K562 (cell line): ENCODE measurements around the gene CLVS2. TPM values are rescaled to one million over a fixed set of nuclear protein-coding genes. Genes with fewer than 3 reads are reported as not detected.

ENCODE experiments used
- ATAC-seq: fragments of 200-7000 bp; cut with Tn5 transposase; 3 replicates; pipeline ENCODE4 v1.9.1; 2020; ENCODE audit warnings: moderate library complexity
- BruUV-seq: library from RNA; stranded (reverse); fragments of 400-500 nt; replicated peaks from 2 replicates; lab custom pipeline; 2021; lab: Mats Ljungman, UMichigan
- CTCF ChIA-PET: fragments of 300-600 bp; formaldehyde crosslinking; extraction: SDS; loops from one replicate; lab custom pipeline; 2021; ENCODE audit warnings: low intra/inter-chr PET ratio; lab: Yijun Ruan, JAX
- POLR2A ChIA-PET: fragments of 300-600, 350-650 bp; sonication (Branson Sonifier 250); formaldehyde crosslinking; extraction: SDS; loops from one replicate; lab custom pipeline; 2021; ENCODE audit warnings: antibody characterized with exemption, inconsistent platforms; lab: Yijun Ruan, JAX
- DNase-seq, 4 experiments: peaks; one replicate each; pipeline versions ENCODE4 v3.0.0 to v3.0.0-alpha.2; 2011 to 2018; ENCODE audit warnings: low spot score in 3 of 4, mixed read lengths in 3 of 4; ENCODE audit errors: extremely low read depth in 1 of 4
- FAIRE-seq: peaks from 2 replicates; lab custom pipeline; 2011; peaks lifted over from hg19 to GRCh38; lab: Jason Lieb, UNC
- H2AFZ ChIP-seq: 2 replicates; pipeline ENCODE4 v1.6.0; 2011; ENCODE audit warnings: low read depth, low read length, control low read depth, inconsistent platforms
- H3K27ac ChIP-seq: fragments of 200-600 bp; 3 replicates; pipeline ENCODE4 v1.8.0; 2011; ENCODE audit warnings: low read depth, mild to moderate bottlenecking, control low read depth, inconsistent platforms, low read length, moderate library complexity, mixed read lengths; ENCODE audit errors: extremely low read depth
- H3K27me3 ChIP-seq, 2 experiments: fragments of 300-600 bp in 1 of 2; 2 replicates in 1 of 2; 3 replicates in 1 of 2; pipeline versions ENCODE4 v1.6.0 to v1.8.0; 2011; ENCODE audit warnings: inconsistent platforms in 2 of 2, low read length in 2 of 2, mild to moderate bottlenecking in 1 of 2, mixed read lengths in 1 of 2, moderate library complexity in 1 of 2; ENCODE audit not compliant: control insufficient read depth in 2 of 2, insufficient read depth in 2 of 2
- H3K36me3 ChIP-seq: fragments of 300-600 bp; 3 replicates; pipeline ENCODE4 v1.8.0; 2011; ENCODE audit warnings: mild to moderate bottlenecking, low read length, inconsistent platforms; ENCODE audit not compliant: control insufficient read depth, insufficient read depth
- H3K4me1 ChIP-seq, 2 experiments: fragments of 200-600 bp in 1 of 2; replicated peaks in 1 of 2; 2 replicates in 1 of 2; 3 replicates in 1 of 2; pipeline versions ENCODE4 v1.5.1 to v1.8.0; 2011; ENCODE audit warnings: inconsistent platforms in 2 of 2, low read length in 2 of 2, mild to moderate bottlenecking in 1 of 2, mixed read lengths in 1 of 2, moderate library complexity in 1 of 2; ENCODE audit not compliant: control insufficient read depth in 2 of 2, insufficient read depth in 2 of 2
- H3K4me2 ChIP-seq: 2 replicates; pipeline ENCODE4 v1.6.1; 2011; ENCODE audit warnings: low read length, control low read depth, inconsistent platforms, mixed read lengths; ENCODE audit not compliant: insufficient read depth
- H3K4me3 ChIP-seq: fragments of 200-600 bp; sonication (generic), shearing (Covaris generic); 2 replicates; pipeline ENCODE4 v1.5.1; 2016; ENCODE audit warnings: control low read depth, inconsistent platforms
- H3K79me2 ChIP-seq: fragments of 200-600 bp; 3 replicates; pipeline ENCODE4 v1.8.0; 2011; ENCODE audit warnings: low read length, inconsistent platforms; ENCODE audit not compliant: control insufficient read depth, insufficient read depth
- H3K9ac ChIP-seq, 2 experiments: 2 replicates each; pipeline versions ENCODE4 v1.6.0 to v1.6.1; 2011; ENCODE audit warnings: low read depth in 2 of 2, low read length in 2 of 2, control low read depth in 1 of 2, inconsistent platforms in 1 of 2, mild to moderate bottlenecking in 1 of 2, mixed read lengths in 1 of 2; ENCODE audit not compliant: insufficient read depth in 1 of 2
- H3K9me1 ChIP-seq: one replicate; pipeline ENCODE4 v1.6.0; 2011; ENCODE audit warnings: inconsistent platforms, mild to moderate bottlenecking, low read length, moderate library complexity; ENCODE audit not compliant: control insufficient read depth, insufficient read depth
- H3K9me3 ChIP-seq: replicated peaks from 2 replicates; pipeline ENCODE4 v1.5.1; 2011; ENCODE audit warnings: low read depth, low read length, inconsistent platforms; ENCODE audit not compliant: control insufficient read depth, insufficient read depth
- H4K20me1 ChIP-seq: replicated peaks from 2 replicates; pipeline ENCODE4 v1.6.1; 2011; ENCODE audit warnings: low read length, inconsistent platforms, mixed read lengths; ENCODE audit not compliant: control insufficient read depth, insufficient read depth
- PHF8 ChIP-seq: fragments of 200-600 bp; sonication (generic); IDR thresholded peaks from 2 replicates; pipeline ENCODE4 v1.6.1; 2012; ENCODE audit warnings: mixed run types, mild to moderate bottlenecking, inconsistent platforms, low read length, moderate library complexity, borderline replicate concordance
- SMARCB1 ChIP-seq: IDR thresholded peaks from 2 replicates; pipeline ENCODE4 v1.6.1; 2011; ENCODE audit warnings: improper control_type of control experiment, low read depth; ENCODE audit not compliant: insufficient read length
- WGBS: fragments of 100-300 bp; shearing (Covaris generic); methylation state at CpG from one replicate; pipeline ENCODE4 v1.1.6; 2016; ENCODE audit warnings: low coverage, mixed read lengths; ENCODE audit not compliant: insufficient coverage; ENCODE audit errors: missing lambda C conversion rate; 5-methylcytosine and 5-hydroxymethylcytosine counted together
- in situ Hi-C: fragments of 300-500 bp; cut with MboI; formaldehyde crosslinking; loops from 4 replicates; pipeline ENCODE4 v1.15.0; 2018; ENCODE audit warnings: inconsistent platforms, mixed read lengths
- intact Hi-C: fragments of 100-400 bp; cut with micrococcal nuclease; formaldehyde crosslinking; loops from 2 replicates; pipeline ENCODE4 v1.14.2; 2022
- polyA plus RNA-seq, 8 experiments: library from polyadenylated mRNA; depleted of rRNA in 4 of 8; stranded (reverse) in 5 of 8; unstranded in 3 of 8; fragments of >200 nt; fragmentation: Nextera tagmentation in 2 of 8; fragmentation: Illumina TruSeq in 1 of 8; extraction: Ambion mirVana in 2 of 8; extraction: Trizol in 1 of 8; gene quantifications; 2 replicates each; pipeline versions ENCODE4 v1.2.1 to v1.2.3, GENCODE V29; 2011 to 2014; ENCODE audit warnings: inconsistent platforms in 1 of 8, missing spikeins in 1 of 8
- total RNA-seq, 7 experiments: library from RNA; depleted of rRNA in 6 of 7; stranded (reverse); fragments of >200 nt in 6 of 7; fragmentation: Illumina TruSeq in 2 of 7; extraction: Trizol in 2 of 7; gene quantifications; 2 replicates each; pipeline versions ENCODE4 v1.2.1 to v1.2.3, GENCODE V29; 2011 to 2021; ENCODE audit warnings: low replicate concordance in 1 of 7
- TF ChIP-seq, protein P1 (sequence below), 2 experiments: fragments of 450-650 bp in 1 of 2; sonication (generic) in 1 of 2; formaldehyde crosslinking in 1 of 2; IDR thresholded peaks; 2 replicates each; pipeline versions ENCODE4 v1.7.1 to v1.9.0; 2016 to 2022; ENCODE audit warnings: inconsistent platforms in 1 of 2, mild to moderate bottlenecking in 1 of 2, missing genetic modification reagents in 1 of 2

Gene CLVS2
- total and polyA plus RNA-seq, 9 of the 15 experiments (the other 6 are each of a cell fraction or from before 2014, with no cell fraction given) = 0.01 to 0.36 (median 0.03) TPM; not detected in 3

DNA sequence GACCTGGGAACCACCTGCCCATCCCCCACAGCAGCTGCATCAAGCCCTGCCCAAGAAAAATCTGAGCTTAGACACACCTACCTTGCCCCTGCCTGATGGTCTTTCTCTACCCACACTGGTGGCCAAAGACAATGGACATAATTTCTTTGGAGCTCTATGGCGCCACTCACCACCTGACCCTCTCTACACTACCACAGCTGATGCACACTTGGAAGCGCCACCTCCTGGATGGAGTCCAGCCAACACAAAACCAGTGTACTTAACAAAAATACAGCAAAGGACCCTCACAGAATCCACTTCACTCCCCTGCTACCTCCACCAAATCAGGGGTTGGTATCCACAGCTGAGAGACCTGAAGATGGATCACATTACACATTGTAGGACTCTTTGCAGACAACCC, 39.7 kb upstream of the CLVS2 start:
- no peak overlapping the region for H3K9ac ChIP-seq
- H3K4me3 ChIP-seq = no peak overlapping the region
- FAIRE-seq (no peak), DNase-seq (no peak), ATAC-seq (no peak)
- no peaks in the 10 kb centered on the region for H3K36me3 ChIP-seq
- H3K27ac ChIP-seq = no peak overlapping the region
- TF ChIP-seq, protein P1, sequence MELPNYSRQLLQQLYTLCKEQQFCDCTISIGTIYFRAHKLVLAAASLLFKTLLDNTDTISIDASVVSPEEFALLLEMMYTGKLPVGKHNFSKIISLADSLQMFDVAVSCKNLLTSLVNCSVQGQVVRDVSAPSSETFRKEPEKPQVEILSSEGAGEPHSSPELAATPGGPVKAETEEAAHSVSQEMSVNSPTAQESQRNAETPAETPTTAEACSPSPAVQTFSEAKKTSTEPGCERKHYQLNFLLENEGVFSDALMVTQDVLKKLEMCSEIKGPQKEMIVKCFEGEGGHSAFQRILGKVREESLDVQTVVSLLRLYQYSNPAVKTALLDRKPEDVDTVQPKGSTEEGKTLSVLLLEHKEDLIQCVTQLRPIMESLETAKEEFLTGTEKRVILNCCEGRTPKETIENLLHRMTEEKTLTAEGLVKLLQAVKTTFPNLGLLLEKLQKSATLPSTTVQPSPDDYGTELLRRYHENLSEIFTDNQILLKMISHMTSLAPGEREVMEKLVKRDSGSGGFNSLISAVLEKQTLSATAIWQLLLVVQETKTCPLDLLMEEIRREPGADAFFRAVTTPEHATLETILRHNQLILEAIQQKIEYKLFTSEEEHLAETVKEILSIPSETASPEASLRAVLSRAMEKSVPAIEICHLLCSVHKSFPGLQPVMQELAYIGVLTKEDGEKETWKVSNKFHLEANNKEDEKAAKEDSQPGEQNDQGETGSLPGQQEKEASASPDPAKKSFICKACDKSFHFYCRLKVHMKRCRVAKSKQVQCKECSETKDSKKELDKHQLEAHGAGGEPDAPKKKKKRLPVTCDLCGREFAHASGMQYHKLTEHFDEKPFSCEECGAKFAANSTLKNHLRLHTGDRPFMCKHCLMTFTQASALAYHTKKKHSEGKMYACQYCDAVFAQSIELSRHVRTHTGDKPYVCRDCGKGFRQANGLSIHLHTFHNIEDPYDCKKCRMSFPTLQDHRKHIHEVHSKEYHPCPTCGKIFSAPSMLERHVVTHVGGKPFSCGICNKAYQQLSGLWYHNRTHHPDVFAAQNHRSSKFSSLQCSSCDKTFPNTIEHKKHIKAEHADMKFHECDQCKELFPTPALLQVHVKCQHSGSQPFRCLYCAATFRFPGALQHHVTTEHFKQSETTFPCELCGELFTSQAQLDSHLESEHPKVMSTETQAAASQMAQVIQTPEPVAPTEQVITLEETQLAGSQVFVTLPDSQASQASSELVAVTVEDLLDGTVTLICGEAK (IDR thresholded peaks at IDR 0.05) = no peak
- TF ChIP-seq, protein P1 (CRISPR knock-in tag; IDR thresholded peaks at IDR 0.05) = no peak
- TF ChIP-seq SMARCB1 = no peak
- TF ChIP-seq PHF8 = no peak
- in situ Hi-C loops (no loop called here), intact Hi-C loops (no loop called here)
- no peaks in the 10 kb centered on the region for H3K79me2 ChIP-seq
- no peaks in the 10 kb centered on the region for H4K20me1 ChIP-seq
- BruUV-seq = no TSS peak
- WGBS = 21% methylated on average over 2 of the region's 2 CpGs
- H3K9me3 ChIP-seq = no peaks in the 10 kb centered on the region; the same call in 1 of the 2 replicates
- ChIA-PET POLR2A (interaction anchor here (0.5 kb wide), 1 partner anchor 184 kb away, joined by 3 read pairs; no protein-coding TSS in a partner anchor), CTCF (no interaction called here)
- no peak overlapping the region for H2AFZ ChIP-seq
- H3K27me3 ChIP-seq = no peaks in the 10 kb centered on the region
- H3K4me1 ChIP-seq = no peaks in the 10 kb centered on the region
- H3K4me2 ChIP-seq = no peak overlapping the region
- H3K9me1 ChIP-seq = no peaks in the 10 kb centered on the region
